ENCODE data around the gene RNPEPL1.

DNA sequence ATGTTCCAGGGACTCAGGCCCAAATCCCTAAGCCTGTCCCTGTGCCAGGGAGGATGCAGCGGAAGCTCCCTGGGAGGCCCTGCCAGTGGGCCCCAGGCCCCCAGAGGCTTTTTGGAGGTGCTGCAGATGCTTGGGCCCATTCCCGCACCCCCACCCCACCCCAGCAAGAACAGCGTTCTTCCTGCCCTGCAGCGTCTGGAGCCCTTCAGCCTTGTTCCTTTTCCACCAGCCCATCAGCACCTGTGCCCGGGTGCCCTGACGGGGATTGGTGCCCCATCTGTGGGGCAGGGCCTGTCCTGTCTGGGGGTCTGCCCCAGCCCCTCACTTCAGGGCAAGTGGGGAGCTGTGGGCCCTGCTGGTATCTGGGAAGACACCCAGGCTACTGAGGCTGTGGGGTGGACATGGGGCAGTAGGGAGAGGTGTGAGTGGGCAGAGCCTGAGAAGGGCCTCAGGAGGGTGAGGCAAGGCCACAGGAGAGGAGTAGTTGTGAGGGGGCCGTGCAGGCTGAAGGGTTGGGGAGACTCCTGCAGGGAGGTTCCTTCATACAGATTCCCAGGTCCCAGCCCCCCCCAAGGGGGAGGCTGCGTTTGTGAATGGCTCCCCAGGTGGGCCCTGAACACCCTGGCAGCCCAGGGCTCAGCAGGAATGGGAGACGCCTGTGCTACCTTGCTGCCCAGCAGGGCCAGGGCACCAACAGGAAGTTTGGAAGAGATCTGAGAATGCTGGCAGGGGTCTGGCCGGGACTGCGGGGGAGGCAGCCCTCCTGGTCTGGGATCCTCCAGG, 2.4 kb downstream of the RNPEPL1 start:
- TF ChIP-seq CTCF (IDR thresholded peaks at IDR 0.05): no peak
- no peak for TF ChIP-seq POLR2A (IDR thresholded peaks at IDR 0.05)

Data from uterus (tissue), 2 donors.